Measurements from ENCODE around the gene BEND7.

Gene BEND7

DNA sequence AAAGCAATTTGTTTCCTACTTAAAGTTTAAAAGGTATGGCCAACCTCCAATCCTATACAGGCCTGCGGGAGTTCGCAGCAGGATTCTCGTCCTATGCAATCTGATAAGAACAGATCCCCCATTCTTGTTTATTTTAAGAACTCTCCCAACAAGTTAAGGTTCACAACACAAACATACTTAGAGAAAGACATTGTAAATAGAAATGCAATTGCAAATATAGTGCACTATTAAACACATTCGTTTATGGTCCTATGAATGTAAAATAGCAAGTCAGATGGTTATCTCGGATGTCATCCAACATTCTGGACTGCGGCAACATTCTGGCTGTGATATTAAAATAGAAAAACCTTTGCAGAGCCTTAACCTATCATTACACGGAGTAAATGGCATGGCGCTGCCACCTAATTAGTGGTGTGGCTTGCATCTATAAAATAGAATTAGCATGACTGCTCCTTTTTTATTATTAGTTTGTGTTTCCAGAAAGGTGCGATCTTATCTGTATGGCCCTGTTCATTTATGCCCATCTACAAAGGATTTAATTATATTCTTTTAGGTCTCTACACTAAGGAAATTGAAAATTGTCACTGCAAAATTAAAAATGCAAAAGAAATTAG, 37.0 kb downstream of the BEND7 start:
- in situ Hi-C loops (cut with MboI; ENCODE audit: low sequenced_read_pairs, unreplicated experiment) = no loop called here
- TF ChIP-seq CTCF (IDR thresholded peaks at IDR 0.05; ENCODE audit: borderline replicate concordance, control extremely low read depth, extremely low read depth, insufficient read depth, missing control alignments) = no peak
- DNase-seq (ENCODE audit: low spot score) = no peak

DNA sequence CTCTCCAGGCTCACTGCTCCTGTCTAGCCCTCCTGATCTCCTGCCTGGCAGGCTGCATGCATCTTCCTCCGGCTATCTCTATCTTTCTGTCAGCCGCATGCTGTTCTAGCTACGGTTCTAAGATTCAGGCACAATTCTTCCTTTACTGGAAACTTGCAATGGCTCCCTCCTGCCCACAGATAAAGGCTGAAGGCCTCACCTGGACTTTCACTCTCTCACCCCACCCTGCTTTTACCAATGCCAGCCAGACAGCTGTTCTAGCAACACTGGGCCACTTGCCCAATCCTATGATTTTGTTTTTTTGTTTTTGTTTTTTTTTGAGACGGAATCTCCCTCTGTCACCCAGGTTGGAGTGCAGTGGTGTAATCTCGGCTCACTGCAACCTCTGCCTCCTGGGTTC, 38.3 kb downstream of the BEND7 start:
- TF ChIP-seq CTCF (IDR thresholded peaks at IDR 0.05; ENCODE audit: borderline replicate concordance, control extremely low read depth, extremely low read depth, insufficient read depth, missing control alignments) = no peak
- in situ Hi-C loops (cut with MboI; ENCODE audit: low sequenced_read_pairs, unreplicated experiment) = no loop called here
- DNase-seq (ENCODE audit: low spot score) = no peak

DNA sequence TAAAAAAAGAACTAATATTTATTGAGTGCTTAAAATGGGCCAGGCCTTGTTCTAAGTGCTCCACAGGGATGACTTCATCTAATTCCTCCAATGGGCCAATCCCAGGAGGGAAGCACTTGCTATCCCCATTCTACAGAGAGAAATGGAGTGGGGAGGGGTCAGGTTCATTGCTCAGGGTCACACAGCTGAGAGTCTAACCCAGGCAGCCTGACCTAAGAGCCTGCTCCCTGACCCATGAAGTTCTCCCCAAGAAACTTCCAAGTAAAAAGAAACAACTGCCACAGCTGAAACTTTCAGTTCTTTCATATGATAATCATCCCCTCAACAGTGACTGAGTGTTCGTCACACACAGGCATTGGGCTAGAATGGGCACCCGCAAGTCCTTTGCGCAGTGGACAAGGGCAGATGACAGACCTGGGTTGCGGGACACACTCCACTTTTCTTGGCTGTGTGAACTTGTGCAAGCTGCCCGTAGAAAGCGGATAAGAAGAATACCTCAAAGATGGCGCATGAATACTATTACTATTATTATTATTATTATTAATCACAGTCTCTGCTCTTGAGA, 39.7 kb downstream of the BEND7 start:
- in situ Hi-C loops (cut with MboI; ENCODE audit: low sequenced_read_pairs, unreplicated experiment) = no loop called here
- DNase-seq (ENCODE audit: low spot score) = no peak
- TF ChIP-seq CTCF (IDR thresholded peaks at IDR 0.05; ENCODE audit: borderline replicate concordance, control extremely low read depth, extremely low read depth, insufficient read depth, missing control alignments) = no peak

- in situ Hi-C loops (cut with MboI; ENCODE audit: low sequenced_read_pairs, unreplicated experiment) = no loop called here
- DNase-seq (ENCODE audit: low spot score) = no peak
- no peak for TF ChIP-seq CTCF (IDR thresholded peaks at IDR 0.05; ENCODE audit: borderline replicate concordance, control extremely low read depth, extremely low read depth, insufficient read depth, missing control alignments)
These were observed 43.2 kb downstream of the BEND7 start for GRCh38 chr10:13485623-13486022.

GRCh38 chr10:13483951-13484350, 44.9 kb downstream of the BEND7 start:
- no peak for TF ChIP-seq CTCF (IDR thresholded peaks at IDR 0.05; ENCODE audit: borderline replicate concordance, control extremely low read depth, extremely low read depth, insufficient read depth, missing control alignments)
- DNase-seq (ENCODE audit: low spot score) = no peak
- in situ Hi-C loops (cut with MboI; ENCODE audit: low sequenced_read_pairs, unreplicated experiment) = no loop called here

DNA sequence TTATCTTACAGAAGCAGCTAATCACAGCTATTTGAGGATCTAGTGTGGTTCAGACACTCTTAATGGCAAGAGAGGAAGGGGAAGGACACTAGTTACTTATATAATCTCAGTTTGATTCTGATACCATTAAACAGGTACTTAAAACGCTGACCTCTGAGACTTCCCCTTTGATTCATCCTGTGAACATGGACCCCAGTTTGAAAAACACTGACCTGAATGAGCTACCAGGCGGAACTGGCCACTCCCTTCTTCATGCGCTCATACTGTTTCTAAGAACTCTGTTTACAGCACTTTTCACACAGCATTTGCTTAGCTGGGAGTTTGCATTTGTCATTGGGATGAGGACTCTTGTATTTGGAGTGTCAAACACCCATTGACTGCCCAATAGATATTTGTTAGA, 45.7 kb downstream of the BEND7 start:
- in situ Hi-C loops (cut with MboI; ENCODE audit: low sequenced_read_pairs, unreplicated experiment) = no loop called here
- TF ChIP-seq CTCF (IDR thresholded peaks at IDR 0.05; ENCODE audit: borderline replicate concordance, control extremely low read depth, extremely low read depth, insufficient read depth, missing control alignments) = no peak
- peak; percentile 32 for DNase-seq (ENCODE audit: low spot score)

All from GM13976 (cell line).